ENCODE results near the gene CCDC148. TPM values are rescaled to one million over a fixed set of nuclear protein-coding genes. Genes with fewer than 3 reads are reported as not detected.

The CCDC148 gene
- total and polyA plus RNA-seq, 8 donors = 0.64 to 6.0 (median 3.5) TPM

- ATAC-seq (no peak), DNase-seq (no peak)
- Histone ChIP-seq H3K27ac (no peak overlapping the region), H3K9me3 (peaks cover 0 to 43% of the 10 kb centered on the region in 2 donors), H3K4me3 (no peak overlapping the region), H3K4me1 (no peaks in the 10 kb centered on the region), H3K36me3 (no peaks in the 10 kb centered on the region), H3K27me3 (no peaks in the 10 kb centered on the region)
- TF ChIP-seq CTCF (IDR thresholded peaks at IDR 0.05) = no peak
- intact Hi-C loops (cut with DNase I) = no loop called here
These were observed 24.4 kb downstream of the CCDC148 start for GRCh38 chr2:158432117-158432516.

- H3K4me1 ChIP-seq = no peaks in the 10 kb centered on the region
- intact Hi-C loops (cut with DNase I) = no loop called here
- no peaks in the 10 kb centered on the region for H3K27me3 ChIP-seq
- ATAC-seq (no peak), DNase-seq (no peak)
- no peak overlapping the region for H3K27ac ChIP-seq
- peaks cover 4 to 37% of the 10 kb centered on the region in 2 donors for H3K9me3 ChIP-seq
- no peak overlapping the region for H3K4me3 ChIP-seq
- no peak for TF ChIP-seq CTCF (IDR thresholded peaks at IDR 0.05)
- no peaks in the 10 kb centered on the region for H3K36me3 ChIP-seq
These were observed 42.0 kb downstream of the CCDC148 start for GRCh38 chr2:158414538-158414937.

GRCh38 chr2:158413581-158413980, 43.0 kb downstream of the CCDC148 start:
- DNase-seq (no peak), ATAC-seq (no peak)
- Histone ChIP-seq H3K27me3 (no peaks in the 10 kb centered on the region), H3K4me3 (no peak overlapping the region), H3K4me1 (no peaks in the 10 kb centered on the region), H3K9me3 (peaks cover 4 to 37% of the 10 kb centered on the region in 2 donors), H3K36me3 (no peaks in the 10 kb centered on the region), H3K27ac (no peak overlapping the region)
- intact Hi-C loops (cut with DNase I) = no loop called here
- no peak for TF ChIP-seq CTCF (IDR thresholded peaks at IDR 0.05)

- TF ChIP-seq CTCF (IDR thresholded peaks at IDR 0.05) = no peak
- intact Hi-C loops (cut with DNase I) = no loop called here
- H3K4me1 ChIP-seq = no peaks in the 10 kb centered on the region
- DNase-seq (no peak), ATAC-seq (no peak)
- no peak overlapping the region for H3K27ac ChIP-seq
- peaks cover 4 to 37% of the 10 kb centered on the region in 2 donors for H3K9me3 ChIP-seq
- H3K27me3 ChIP-seq = no peaks in the 10 kb centered on the region
- H3K4me3 ChIP-seq = no peak overlapping the region
- no peaks in the 10 kb centered on the region for H3K36me3 ChIP-seq
These were observed 44.3 kb downstream of the CCDC148 start for GRCh38 chr2:158412206-158412605.

GRCh38 chr2:158411748-158412147, 44.8 kb downstream of the CCDC148 start:
- Histone ChIP-seq H3K9me3 (peaks cover 4 to 35% of the 10 kb centered on the region in 2 donors), H3K4me1 (no peaks in the 10 kb centered on the region), H3K36me3 (no peaks in the 10 kb centered on the region), H3K27me3 (no peaks in the 10 kb centered on the region), H3K4me3 (no peak overlapping the region), H3K27ac (no peak overlapping the region)
- no peak for ATAC-seq
- intact Hi-C loops (cut with DNase I) = no loop called here
- no peak for DNase-seq
- no peak for TF ChIP-seq CTCF (IDR thresholded peaks at IDR 0.05)
